ENCODE results near the gene PITPNM3.

Gene PITPNM3

GRCh38 chr17:6458460-6458950 is 97.8 kb downstream of the PITPNM3 start:
- DNase-seq = no peak

GRCh38 chr17:6457688-6458459 is 98.5 kb downstream of the PITPNM3 start:
- DNase-seq = no peak

- no peak for DNase-seq
Measured at GRCh38 chr17:6456914-6457687, 99.3 kb downstream of the PITPNM3 start.

GRCh38 chr17:6456321-6456720 is 100.0 kb downstream of the PITPNM3 start:
- DNase-seq = no peak

GRCh38 chr17:6455321-6455705 is 101.0 kb downstream of the PITPNM3 start:
- no peak for DNase-seq

GRCh38 chr17:6454495-6455320 is 101.6 kb downstream of the PITPNM3 start:
- no peak for DNase-seq

- no peak for DNase-seq
Measured at GRCh38 chr17:6453279-6454024, 102.9 kb downstream of the PITPNM3 start.

- DNase-seq = no peak
Measured at GRCh38 chr17:6452471-6453266, 103.7 kb downstream of the PITPNM3 start.

- no peak for DNase-seq
Measured at GRCh38 chr17:6450926-6451832, 105.2 kb downstream of the PITPNM3 start.

GRCh38 chr17:6449307-6449706 is 107.0 kb downstream of the PITPNM3 start:
- DNase-seq = no peak

GRCh38 chr17:6448473-6448872 is 107.9 kb downstream of the PITPNM3 start:
- DNase-seq = no peak

- no peak for DNase-seq
Measured at GRCh38 chr17:6446516-6447100, 109.7 kb downstream of the PITPNM3 start.

GRCh38 chr17:6444571-6445335 is 111.6 kb downstream of the PITPNM3 start:
- no peak for DNase-seq

- peak; percentile 2 for DNase-seq
Measured at GRCh38 chr17:6443692-6444570, 112.4 kb downstream of the PITPNM3 start, which contains the start of gene PIMREG. Gene PIMREG (plus strand): TSS chr17:6444455. CDS start chr17:6445111, 656 bp downstream.

GRCh38 chr17:6442775-6443174 is 113.6 kb downstream of the PITPNM3 start:
- no peak for DNase-seq

- no peak for DNase-seq
Measured at GRCh38 chr17:6439951-6440350, 116.4 kb downstream of the PITPNM3 start.

- no peak for DNase-seq
Measured at GRCh38 chr17:6437956-6438355, 118.4 kb downstream of the PITPNM3 start.

- DNase-seq = no peak
Measured at GRCh38 chr17:6437466-6437865, 118.9 kb downstream of the PITPNM3 start.
